Measurements from ENCODE around the gene ZNF726. TPM values are rescaled to one million over a fixed set of nuclear protein-coding genes. Genes with fewer than 3 reads are reported as not detected.

ZNF726 gene
- total and polyA plus RNA-seq, 2 experiments from 2014 or later, result 0.48 to 0.66 TPM

DNA sequence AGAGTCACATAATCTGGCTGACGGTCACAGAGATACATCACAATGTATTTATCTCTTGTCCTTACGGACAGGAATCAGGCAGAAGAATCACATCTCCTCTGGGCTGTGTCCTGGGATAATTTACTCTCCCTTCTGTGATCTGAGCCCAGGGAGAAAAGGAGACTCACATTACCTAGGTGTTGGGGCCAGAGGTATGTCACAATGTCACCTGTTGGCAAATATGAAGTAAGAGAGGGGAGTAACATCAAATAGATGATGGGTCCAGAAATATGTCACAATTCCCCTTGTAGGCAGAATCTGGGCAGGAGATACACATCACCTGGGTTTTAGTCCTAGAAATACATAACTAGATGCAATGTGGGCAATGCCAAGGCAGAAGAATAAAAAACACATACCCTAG is 67.2 kb downstream of the ZNF726 start:
- peaks cover 1% of the 10 kb centered on the region for H3K27me3 Mint-ChIP-seq (ENCODE audit: insufficient read depth, low read depth, poor library complexity)
- H3K4me2 ChIP-seq, result no peak overlapping the region
- H3K4me3 ChIP-seq, result no peak overlapping the region
- no peaks in the 10 kb centered on the region for H3K4me1 Mint-ChIP-seq
- no peak overlapping the region for H3K27ac Mint-ChIP-seq
- H3K4me3 Mint-ChIP-seq, result no peak overlapping the region
- TF ChIP-seq, protein P1, sequence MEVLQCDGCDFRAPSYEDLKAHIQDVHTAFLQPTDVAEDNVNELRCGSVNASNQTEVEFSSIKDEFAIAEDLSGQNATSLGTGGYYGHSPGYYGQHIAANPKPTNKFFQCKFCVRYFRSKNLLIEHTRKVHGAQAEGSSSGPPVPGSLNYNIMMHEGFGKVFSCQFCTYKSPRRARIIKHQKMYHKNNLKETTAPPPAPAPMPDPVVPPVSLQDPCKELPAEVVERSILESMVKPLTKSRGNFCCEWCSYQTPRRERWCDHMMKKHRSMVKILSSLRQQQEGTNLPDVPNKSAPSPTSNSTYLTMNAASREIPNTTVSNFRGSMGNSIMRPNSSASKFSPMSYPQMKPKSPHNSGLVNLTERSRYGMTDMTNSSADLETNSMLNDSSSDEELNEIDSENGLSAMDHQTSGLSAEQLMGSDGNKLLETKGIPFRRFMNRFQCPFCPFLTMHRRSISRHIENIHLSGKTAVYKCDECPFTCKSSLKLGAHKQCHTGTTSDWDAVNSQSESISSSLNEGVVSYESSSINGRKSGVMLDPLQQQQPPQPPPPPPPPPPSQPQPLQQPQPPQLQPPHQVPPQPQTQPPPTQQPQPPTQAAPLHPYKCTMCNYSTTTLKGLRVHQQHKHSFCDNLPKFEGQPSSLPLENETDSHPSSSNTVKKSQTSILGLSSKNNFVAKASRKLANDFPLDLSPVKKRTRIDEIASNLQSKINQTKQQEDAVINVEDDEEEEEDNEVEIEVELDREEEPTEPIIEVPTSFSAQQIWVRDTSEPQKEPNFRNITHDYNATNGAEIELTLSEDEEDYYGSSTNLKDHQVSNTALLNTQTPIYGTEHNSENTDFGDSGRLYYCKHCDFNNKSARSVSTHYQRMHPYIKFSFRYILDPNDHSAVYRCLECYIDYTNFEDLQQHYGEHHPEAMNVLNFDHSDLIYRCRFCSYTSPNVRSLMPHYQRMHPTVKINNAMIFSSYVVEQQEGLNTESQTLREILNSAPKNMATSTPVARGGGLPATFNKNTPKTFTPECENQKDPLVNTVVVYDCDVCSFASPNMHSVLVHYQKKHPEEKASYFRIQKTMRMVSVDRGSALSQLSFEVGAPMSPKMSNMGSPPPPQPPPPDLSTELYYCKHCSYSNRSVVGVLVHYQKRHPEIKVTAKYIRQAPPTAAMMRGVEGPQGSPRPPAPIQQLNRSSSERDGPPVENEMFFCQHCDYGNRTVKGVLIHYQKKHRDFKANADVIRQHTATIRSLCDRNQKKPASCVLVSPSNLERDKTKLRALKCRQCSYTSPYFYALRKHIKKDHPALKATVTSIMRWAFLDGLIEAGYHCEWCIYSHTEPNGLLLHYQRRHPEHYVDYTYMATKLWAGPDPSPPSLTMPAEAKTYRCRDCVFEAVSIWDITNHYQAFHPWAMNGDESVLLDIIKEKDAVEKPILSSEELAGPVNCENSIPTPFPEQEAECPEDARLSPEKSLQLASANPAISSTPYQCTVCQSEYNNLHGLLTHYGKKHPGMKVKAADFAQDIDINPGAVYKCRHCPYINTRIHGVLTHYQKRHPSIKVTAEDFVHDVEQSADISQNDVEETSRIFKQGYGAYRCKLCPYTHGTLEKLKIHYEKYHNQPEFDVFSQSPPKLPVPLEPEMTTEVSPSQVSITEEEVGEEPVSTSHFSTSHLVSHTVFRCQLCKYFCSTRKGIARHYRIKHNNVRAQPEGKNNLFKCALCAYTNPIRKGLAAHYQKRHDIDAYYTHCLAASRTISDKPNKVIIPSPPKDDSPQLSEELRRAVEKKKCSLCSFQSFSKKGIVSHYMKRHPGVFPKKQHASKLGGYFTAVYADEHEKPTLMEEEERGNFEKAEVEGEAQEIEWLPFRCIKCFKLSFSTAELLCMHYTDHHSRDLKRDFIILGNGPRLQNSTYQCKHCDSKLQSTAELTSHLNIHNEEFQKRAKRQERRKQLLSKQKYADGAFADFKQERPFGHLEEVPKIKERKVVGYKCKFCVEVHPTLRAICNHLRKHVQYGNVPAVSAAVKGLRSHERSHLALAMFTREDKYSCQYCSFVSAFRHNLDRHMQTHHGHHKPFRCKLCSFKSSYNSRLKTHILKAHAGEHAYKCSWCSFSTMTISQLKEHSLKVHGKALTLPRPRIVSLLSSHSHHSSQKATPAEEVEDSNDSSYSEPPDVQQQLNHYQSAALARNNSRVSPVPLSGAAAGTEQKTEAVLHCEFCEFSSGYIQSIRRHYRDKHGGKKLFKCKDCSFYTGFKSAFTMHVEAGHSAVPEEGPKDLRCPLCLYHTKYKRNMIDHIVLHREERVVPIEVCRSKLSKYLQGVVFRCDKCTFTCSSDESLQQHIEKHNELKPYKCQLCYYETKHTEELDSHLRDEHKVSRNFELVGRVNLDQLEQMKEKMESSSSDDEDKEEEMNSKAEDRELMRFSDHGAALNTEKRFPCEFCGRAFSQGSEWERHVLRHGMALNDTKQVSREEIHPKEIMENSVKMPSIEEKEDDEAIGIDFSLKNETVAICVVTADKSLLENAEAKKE (CRISPR knock-in tag; IDR thresholded peaks at IDR 0.05), result no peak
- TF ChIP-seq JUNB (IDR thresholded peaks at IDR 0.05; ENCODE audit: unreplicated experiment) (no peak), EZH2 (IDR thresholded peaks at IDR 0.05; ENCODE audit: low read depth, unreplicated experiment) (no peak), CREB1 (CRISPR knock-in tag; IDR thresholded peaks at IDR 0.05; ENCODE audit: low read depth) (no peak), NANOG (IDR thresholded peaks at IDR 0.05; ENCODE audit: borderline replicate concordance) (no peak), ZNF114 (CRISPR knock-in tag; IDR thresholded peaks at IDR 0.05) (no peak), EZH2phosphoT487 (IDR thresholded peaks at IDR 0.05; ENCODE audit: unreplicated experiment) (no peak), STAT1 (IDR thresholded peaks at IDR 0.05; ENCODE audit: unreplicated experiment) (no peak), ZNF331 (CRISPR knock-in tag; IDR thresholded peaks at IDR 0.05; ENCODE audit: low read depth) (no peak), POLR2AphosphoS5 (IDR thresholded peaks at IDR 0.05; ENCODE audit: low read depth) (no peak)
- TF ChIP-seq, protein P2, sequence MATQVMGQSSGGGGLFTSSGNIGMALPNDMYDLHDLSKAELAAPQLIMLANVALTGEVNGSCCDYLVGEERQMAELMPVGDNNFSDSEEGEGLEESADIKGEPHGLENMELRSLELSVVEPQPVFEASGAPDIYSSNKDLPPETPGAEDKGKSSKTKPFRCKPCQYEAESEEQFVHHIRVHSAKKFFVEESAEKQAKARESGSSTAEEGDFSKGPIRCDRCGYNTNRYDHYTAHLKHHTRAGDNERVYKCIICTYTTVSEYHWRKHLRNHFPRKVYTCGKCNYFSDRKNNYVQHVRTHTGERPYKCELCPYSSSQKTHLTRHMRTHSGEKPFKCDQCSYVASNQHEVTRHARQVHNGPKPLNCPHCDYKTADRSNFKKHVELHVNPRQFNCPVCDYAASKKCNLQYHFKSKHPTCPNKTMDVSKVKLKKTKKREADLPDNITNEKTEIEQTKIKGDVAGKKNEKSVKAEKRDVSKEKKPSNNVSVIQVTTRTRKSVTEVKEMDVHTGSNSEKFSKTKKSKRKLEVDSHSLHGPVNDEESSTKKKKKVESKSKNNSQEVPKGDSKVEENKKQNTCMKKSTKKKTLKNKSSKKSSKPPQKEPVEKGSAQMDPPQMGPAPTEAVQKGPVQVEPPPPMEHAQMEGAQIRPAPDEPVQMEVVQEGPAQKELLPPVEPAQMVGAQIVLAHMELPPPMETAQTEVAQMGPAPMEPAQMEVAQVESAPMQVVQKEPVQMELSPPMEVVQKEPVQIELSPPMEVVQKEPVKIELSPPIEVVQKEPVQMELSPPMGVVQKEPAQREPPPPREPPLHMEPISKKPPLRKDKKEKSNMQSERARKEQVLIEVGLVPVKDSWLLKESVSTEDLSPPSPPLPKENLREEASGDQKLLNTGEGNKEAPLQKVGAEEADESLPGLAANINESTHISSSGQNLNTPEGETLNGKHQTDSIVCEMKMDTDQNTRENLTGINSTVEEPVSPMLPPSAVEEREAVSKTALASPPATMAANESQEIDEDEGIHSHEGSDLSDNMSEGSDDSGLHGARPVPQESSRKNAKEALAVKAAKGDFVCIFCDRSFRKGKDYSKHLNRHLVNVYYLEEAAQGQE (IDR thresholded peaks at IDR 0.05; ENCODE audit: unreplicated experiment), result no peak
- TF ChIP-seq, protein P3, sequence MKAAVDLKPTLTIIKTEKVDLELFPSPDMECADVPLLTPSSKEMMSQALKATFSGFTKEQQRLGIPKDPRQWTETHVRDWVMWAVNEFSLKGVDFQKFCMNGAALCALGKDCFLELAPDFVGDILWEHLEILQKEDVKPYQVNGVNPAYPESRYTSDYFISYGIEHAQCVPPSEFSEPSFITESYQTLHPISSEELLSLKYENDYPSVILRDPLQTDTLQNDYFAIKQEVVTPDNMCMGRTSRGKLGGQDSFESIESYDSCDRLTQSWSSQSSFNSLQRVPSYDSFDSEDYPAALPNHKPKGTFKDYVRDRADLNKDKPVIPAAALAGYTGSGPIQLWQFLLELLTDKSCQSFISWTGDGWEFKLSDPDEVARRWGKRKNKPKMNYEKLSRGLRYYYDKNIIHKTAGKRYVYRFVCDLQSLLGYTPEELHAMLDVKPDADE (IDR thresholded peaks at IDR 0.05), result no peak
- TF ChIP-seq, protein P4, sequence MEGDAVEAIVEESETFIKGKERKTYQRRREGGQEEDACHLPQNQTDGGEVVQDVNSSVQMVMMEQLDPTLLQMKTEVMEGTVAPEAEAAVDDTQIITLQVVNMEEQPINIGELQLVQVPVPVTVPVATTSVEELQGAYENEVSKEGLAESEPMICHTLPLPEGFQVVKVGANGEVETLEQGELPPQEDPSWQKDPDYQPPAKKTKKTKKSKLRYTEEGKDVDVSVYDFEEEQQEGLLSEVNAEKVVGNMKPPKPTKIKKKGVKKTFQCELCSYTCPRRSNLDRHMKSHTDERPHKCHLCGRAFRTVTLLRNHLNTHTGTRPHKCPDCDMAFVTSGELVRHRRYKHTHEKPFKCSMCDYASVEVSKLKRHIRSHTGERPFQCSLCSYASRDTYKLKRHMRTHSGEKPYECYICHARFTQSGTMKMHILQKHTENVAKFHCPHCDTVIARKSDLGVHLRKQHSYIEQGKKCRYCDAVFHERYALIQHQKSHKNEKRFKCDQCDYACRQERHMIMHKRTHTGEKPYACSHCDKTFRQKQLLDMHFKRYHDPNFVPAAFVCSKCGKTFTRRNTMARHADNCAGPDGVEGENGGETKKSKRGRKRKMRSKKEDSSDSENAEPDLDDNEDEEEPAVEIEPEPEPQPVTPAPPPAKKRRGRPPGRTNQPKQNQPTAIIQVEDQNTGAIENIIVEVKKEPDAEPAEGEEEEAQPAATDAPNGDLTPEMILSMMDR (conservative IDR thresholded peaks at IDR 0.05; ENCODE audit: low read depth in 2 of 2), result no peak
- DNase-seq (ENCODE audit: low spot score) (no peak), ATAC-seq (no peak)
- peaks cover 19% of the 10 kb centered on the region; the same call in 2 of the 3 replicates for H3K36me3 Mint-ChIP-seq (ENCODE audit: low read depth)
- H3K4me1 ChIP-seq (ENCODE audit: insufficient read depth), result no peaks in the 10 kb centered on the region
- no peak overlapping the region for H3K27ac ChIP-seq (ENCODE audit: low read depth)
- H4K20me1 ChIP-seq (replicated peaks; ENCODE audit: insufficient read depth), result no peaks in the 10 kb centered on the region
- H2AFZ ChIP-seq, result no peak overlapping the region
- H3K27me3 ChIP-seq (ENCODE audit: insufficient read depth), result no peaks in the 10 kb centered on the region
- no peaks in the 10 kb centered on the region; the same call in 1 of the 2 replicates for H3K36me3 ChIP-seq (ENCODE audit: insufficient read depth)
- H3F3A ChIP-seq (replicated peaks; ENCODE audit: low read depth), result no peaks in the 10 kb centered on the region
- no peaks in the 10 kb centered on the region for H3K79me2 ChIP-seq (replicated peaks; ENCODE audit: insufficient read depth)
- peaks cover 97% of the 10 kb centered on the region for H3K9me3 Mint-ChIP-seq
- no peaks in the 10 kb centered on the region for H3K9me2 ChIP-seq (ENCODE audit: insufficient read depth)

All from GM23338 (cell line).